ENCODE measurements around the gene HMCES.

Gene HMCES

DNA sequence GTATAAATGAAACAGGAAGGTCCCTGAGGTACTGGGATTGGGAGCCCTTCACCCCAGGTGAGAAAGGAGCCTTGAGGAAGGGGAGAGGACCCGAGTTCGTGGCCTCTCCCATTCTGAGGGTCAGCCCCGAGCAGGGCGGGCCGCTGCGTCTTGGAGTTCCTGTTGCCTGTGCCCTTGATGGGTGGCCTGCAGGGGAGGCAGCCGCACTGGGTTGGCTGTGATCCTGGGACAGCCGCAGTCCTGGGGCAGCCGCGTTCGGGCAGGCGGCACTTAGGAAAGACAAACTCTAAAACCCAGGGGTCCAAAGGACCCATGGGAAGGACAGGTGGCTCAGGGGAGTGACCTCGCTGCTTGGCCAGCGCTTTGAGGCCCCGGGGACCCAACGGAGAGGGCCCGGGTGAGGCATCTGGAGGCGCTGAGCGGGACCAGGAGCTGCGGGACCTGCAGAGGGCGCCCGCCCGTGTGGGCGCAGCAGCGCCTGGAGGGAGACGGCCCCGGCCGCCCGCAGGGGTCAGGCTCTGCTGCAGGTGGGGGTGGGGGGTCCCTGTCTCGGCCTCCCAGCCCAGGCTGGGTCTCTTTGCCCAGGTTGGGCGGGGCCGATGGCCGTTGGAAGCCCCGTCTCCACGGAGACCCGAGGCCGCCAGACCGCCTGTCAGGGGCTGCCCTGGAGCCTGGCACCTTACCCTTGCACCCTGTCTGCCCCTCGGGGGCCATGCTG, 65.1 kb downstream of the HMCES start:
- Histone ChIP-seq H3K9ac (ENCODE audit: low read depth, low read length) (no peak overlapping the region), H3K9me3 (ENCODE audit: insufficient read depth, low read length, severe bottlenecking) (no peaks in the 10 kb centered on the region), H3K27ac (ENCODE audit: low read length) (no peak overlapping the region), H3K4me1 (ENCODE audit: insufficient read depth, low read length) (peaks cover 9% of the 10 kb centered on the region), H3K4me2 (ENCODE audit: insufficient read depth, low read length) (no peak overlapping the region), H4K20me1 (ENCODE audit: insufficient read depth, low read length) (no peaks in the 10 kb centered on the region), H3K36me3 (ENCODE audit: insufficient read depth, low read length) (no peaks in the 10 kb centered on the region), H3K4me3 (ENCODE audit: low read depth in 1 of 2, low read length in 2 of 2) (no peak overlapping the region), H2AFZ (ENCODE audit: low read depth, low read length) (no peak overlapping the region), H3K27me3 (ENCODE audit: insufficient read depth, low read length, poor library complexity) (no peaks in the 10 kb centered on the region), H3K79me2 (ENCODE audit: insufficient read depth, low read length) (no peaks in the 10 kb centered on the region)
- ATAC-seq (ENCODE audit: insufficient read depth, low read depth) = no peak
- TF ChIP-seq EZH2 (IDR thresholded peaks at IDR 0.05; ENCODE audit: borderline replicate concordance, low read depth, low read length, severe bottlenecking) = no peak
- TF ChIP-seq, protein P1, sequence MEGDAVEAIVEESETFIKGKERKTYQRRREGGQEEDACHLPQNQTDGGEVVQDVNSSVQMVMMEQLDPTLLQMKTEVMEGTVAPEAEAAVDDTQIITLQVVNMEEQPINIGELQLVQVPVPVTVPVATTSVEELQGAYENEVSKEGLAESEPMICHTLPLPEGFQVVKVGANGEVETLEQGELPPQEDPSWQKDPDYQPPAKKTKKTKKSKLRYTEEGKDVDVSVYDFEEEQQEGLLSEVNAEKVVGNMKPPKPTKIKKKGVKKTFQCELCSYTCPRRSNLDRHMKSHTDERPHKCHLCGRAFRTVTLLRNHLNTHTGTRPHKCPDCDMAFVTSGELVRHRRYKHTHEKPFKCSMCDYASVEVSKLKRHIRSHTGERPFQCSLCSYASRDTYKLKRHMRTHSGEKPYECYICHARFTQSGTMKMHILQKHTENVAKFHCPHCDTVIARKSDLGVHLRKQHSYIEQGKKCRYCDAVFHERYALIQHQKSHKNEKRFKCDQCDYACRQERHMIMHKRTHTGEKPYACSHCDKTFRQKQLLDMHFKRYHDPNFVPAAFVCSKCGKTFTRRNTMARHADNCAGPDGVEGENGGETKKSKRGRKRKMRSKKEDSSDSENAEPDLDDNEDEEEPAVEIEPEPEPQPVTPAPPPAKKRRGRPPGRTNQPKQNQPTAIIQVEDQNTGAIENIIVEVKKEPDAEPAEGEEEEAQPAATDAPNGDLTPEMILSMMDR (IDR thresholded peaks at IDR 0.05; ENCODE audit: borderline replicate concordance, extremely low read depth, low read length, poor library complexity, severe bottlenecking) = no peak
- no peak for DNase-seq

DNA sequence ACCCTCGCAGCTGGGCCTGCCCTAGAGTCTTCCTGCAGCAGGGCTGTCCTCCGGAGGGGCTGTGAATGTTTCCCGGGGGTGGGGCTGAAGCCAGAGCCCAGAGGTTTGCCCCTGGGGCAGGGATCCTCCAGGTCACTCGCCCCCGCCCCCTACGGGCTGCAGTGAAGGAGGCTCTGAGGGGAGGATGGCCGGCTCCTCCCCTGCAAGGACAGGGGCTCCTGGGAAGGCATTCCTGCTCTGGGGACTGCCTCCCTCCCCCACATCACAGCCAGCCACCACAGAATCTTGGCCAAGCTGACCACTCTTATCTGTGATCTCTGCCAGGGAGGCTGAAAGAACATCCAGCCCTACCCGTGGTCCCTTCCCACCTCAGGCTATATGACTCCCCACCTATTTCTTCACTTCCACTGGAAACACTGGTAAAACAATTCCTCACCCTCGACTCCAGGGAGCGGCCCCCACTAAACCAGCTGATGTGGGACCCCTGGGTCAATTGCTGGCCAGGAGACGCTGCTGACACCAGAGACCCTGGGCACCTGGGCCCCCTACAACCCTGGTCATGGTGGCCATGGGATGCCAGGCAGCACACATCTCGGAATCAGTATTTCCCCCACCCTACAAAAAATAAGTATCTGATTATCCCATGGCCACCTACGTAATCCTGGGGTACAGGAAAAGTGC, 66.0 kb downstream of the HMCES start:
- H3K4me1 ChIP-seq (ENCODE audit: insufficient read depth, low read length) = peaks cover 9% of the 10 kb centered on the region
- TF ChIP-seq, protein P1 (IDR thresholded peaks at IDR 0.05; ENCODE audit: borderline replicate concordance, extremely low read depth, low read length, poor library complexity, severe bottlenecking) = no peak
- no peak for TF ChIP-seq EZH2 (IDR thresholded peaks at IDR 0.05; ENCODE audit: borderline replicate concordance, low read depth, low read length, severe bottlenecking)
- no peak overlapping the region for H3K9ac ChIP-seq (ENCODE audit: low read depth, low read length)
- no peak overlapping the region for H3K4me2 ChIP-seq (ENCODE audit: insufficient read depth, low read length)
- DNase-seq = no peak
- H3K9me3 ChIP-seq (ENCODE audit: insufficient read depth, low read length, severe bottlenecking) = no peaks in the 10 kb centered on the region
- H3K79me2 ChIP-seq (ENCODE audit: insufficient read depth, low read length) = no peaks in the 10 kb centered on the region
- no peaks in the 10 kb centered on the region for H4K20me1 ChIP-seq (ENCODE audit: insufficient read depth, low read length)
- H3K27ac ChIP-seq (ENCODE audit: low read length) = no peak overlapping the region
- ATAC-seq (ENCODE audit: insufficient read depth, low read depth) = no peak
- H3K27me3 ChIP-seq (ENCODE audit: insufficient read depth, low read length, poor library complexity) = no peaks in the 10 kb centered on the region
- no peak overlapping the region for H3K4me3 ChIP-seq (ENCODE audit: low read depth in 1 of 2, low read length in 2 of 2)
- no peaks in the 10 kb centered on the region for H3K36me3 ChIP-seq (ENCODE audit: insufficient read depth, low read length)
- no peak overlapping the region for H2AFZ ChIP-seq (ENCODE audit: low read depth, low read length)

DNA sequence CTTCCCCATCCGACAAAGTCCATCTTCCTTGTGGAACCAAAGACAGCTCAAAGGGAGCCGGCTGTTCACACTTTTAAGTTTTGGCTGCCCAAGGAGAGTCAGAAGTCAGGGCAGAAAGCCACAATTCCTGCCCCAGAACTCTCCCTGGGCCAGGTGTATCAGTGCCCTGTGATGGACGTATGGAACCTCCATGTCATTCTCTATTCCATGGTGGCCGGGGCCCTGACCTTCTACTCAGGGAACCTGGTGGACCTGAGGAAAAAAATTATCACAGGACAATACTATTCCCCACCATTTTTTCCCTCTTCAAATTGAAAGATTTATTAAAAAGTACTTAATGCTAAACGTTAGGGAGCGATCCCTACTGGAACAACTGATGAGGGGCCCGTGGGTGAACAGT, 66.6 kb downstream of the HMCES start:
- H3K79me2 ChIP-seq (ENCODE audit: insufficient read depth, low read length) = no peaks in the 10 kb centered on the region
- no peaks in the 10 kb centered on the region for H3K36me3 ChIP-seq (ENCODE audit: insufficient read depth, low read length)
- no peaks in the 10 kb centered on the region for H3K9me3 ChIP-seq (ENCODE audit: insufficient read depth, low read length, severe bottlenecking)
- H3K4me2 ChIP-seq (ENCODE audit: insufficient read depth, low read length) = no peak overlapping the region
- no peak for ATAC-seq (ENCODE audit: insufficient read depth, low read depth)
- H3K27ac ChIP-seq (ENCODE audit: low read length) = no peak overlapping the region
- H4K20me1 ChIP-seq (ENCODE audit: insufficient read depth, low read length) = no peaks in the 10 kb centered on the region
- H3K4me3 ChIP-seq (ENCODE audit: low read depth in 1 of 2, low read length in 2 of 2) = no peak overlapping the region
- H2AFZ ChIP-seq (ENCODE audit: low read depth, low read length) = no peak overlapping the region
- no peak for TF ChIP-seq EZH2 (IDR thresholded peaks at IDR 0.05; ENCODE audit: borderline replicate concordance, low read depth, low read length, severe bottlenecking)
- H3K4me1 ChIP-seq (ENCODE audit: insufficient read depth, low read length) = peaks cover 9% of the 10 kb centered on the region
- H3K27me3 ChIP-seq (ENCODE audit: insufficient read depth, low read length, poor library complexity) = no peaks in the 10 kb centered on the region
- H3K9ac ChIP-seq (ENCODE audit: low read depth, low read length) = no peak overlapping the region
- DNase-seq = no peak

DNA sequence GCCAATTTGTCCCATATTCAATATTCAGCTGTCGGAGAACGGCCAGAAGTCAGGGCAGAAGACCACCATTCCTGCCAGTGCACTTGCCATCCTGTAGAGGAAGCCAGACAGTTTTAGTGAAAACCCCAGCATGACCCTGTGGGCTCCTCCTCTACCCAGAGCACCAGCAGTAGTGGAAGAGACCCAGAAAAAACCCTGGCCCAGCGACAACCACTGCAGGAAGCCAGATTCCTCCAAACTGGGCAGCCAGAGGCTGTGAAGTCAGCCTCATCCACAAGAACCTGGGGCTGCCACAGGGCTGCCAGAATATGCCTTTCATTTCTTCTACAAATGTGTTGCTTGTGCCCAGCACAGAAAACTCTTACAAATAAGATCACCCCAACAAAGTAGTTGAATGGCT, 67.3 kb downstream of the HMCES start:
- no peaks in the 10 kb centered on the region for H3K27me3 ChIP-seq (ENCODE audit: insufficient read depth, low read length, poor library complexity)
- H3K79me2 ChIP-seq (ENCODE audit: insufficient read depth, low read length) = no peaks in the 10 kb centered on the region
- ATAC-seq (ENCODE audit: insufficient read depth, low read depth) (no peak), DNase-seq (no peak)
- no peak overlapping the region for H3K4me3 ChIP-seq (ENCODE audit: low read depth in 1 of 2, low read length in 2 of 2)
- no peak overlapping the region for H3K27ac ChIP-seq (ENCODE audit: low read length)
- no peaks in the 10 kb centered on the region for H4K20me1 ChIP-seq (ENCODE audit: insufficient read depth, low read length)
- no peak overlapping the region for H3K9ac ChIP-seq (ENCODE audit: low read depth, low read length)
- no peak overlapping the region for H3K4me2 ChIP-seq (ENCODE audit: insufficient read depth, low read length)
- no peak overlapping the region for H2AFZ ChIP-seq (ENCODE audit: low read depth, low read length)
- no peaks in the 10 kb centered on the region for H3K36me3 ChIP-seq (ENCODE audit: insufficient read depth, low read length)
- H3K9me3 ChIP-seq (ENCODE audit: insufficient read depth, low read length, severe bottlenecking) = no peaks in the 10 kb centered on the region
- H3K4me1 ChIP-seq (ENCODE audit: insufficient read depth, low read length) = peaks cover 9% of the 10 kb centered on the region
- TF ChIP-seq, protein P1 (IDR thresholded peaks at IDR 0.05; ENCODE audit: borderline replicate concordance, extremely low read depth, low read length, poor library complexity, severe bottlenecking) = no peak
- TF ChIP-seq EZH2 (IDR thresholded peaks at IDR 0.05; ENCODE audit: borderline replicate concordance, low read depth, low read length, severe bottlenecking) = no peak
